ENCODE data around the gene HORMAD2. TPM values are rescaled to one million over a fixed set of nuclear protein-coding genes. Genes with fewer than 3 reads are reported as not detected.

The HORMAD2 gene
- total and polyA plus RNA-seq, 9 of the 15 experiments (the other 6 are each of a cell fraction or from before 2014, with no cell fraction given): not detected

DNA sequence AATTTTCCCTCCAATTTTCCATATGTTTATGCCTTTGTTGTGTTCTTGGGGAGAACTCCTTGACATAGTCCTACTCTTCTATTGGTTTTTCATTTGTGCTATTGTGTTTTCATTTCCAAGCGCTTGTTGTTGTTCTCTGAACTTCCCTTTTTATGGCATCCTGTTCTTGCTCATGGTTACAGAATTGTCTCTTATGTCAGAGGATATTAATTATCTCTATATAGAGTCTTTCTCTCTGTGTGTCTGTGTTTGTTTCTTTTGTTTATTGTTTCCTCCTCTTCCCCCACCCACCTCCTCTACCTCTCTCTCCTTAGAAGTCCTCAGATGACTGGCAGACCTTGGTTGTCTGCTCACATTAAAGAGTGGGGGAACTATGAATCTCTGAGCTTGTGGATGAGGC, 69.9 kb downstream of the HORMAD2 start:
- FAIRE-seq (no peak), DNase-seq (ENCODE audit: extremely low read depth in 1 of 4, low spot score in 3 of 4) (no peak), ATAC-seq (no peak)
- intact Hi-C loops (cut with micrococcal nuclease): no loop called here
- Histone ChIP-seq H3K9me3 (replicated peaks; ENCODE audit: control insufficient read depth, insufficient read depth, low read depth, low read length) (no peaks in the 10 kb centered on the region; the same call in 1 of the 2 replicates), H3K4me2 (ENCODE audit: insufficient read depth, low read length) (no peak overlapping the region), H3K27me3 (ENCODE audit: control insufficient read depth in 2 of 2, insufficient read depth in 2 of 2, low read length in 2 of 2) (no peaks in the 10 kb centered on the region), H2AFZ (ENCODE audit: low read depth, low read length) (no peak overlapping the region), H4K20me1 (replicated peaks; ENCODE audit: control insufficient read depth, insufficient read depth, low read length) (no peaks in the 10 kb centered on the region), H3K9me1 (ENCODE audit: control insufficient read depth, insufficient read depth, low read length) (no peaks in the 10 kb centered on the region), H3K4me3 (no peak overlapping the region), H3K79me2 (ENCODE audit: control insufficient read depth, insufficient read depth, low read length) (no peaks in the 10 kb centered on the region), H3K36me3 (ENCODE audit: control insufficient read depth, insufficient read depth, low read length) (no peaks in the 10 kb centered on the region), H3K9ac (ENCODE audit: insufficient read depth in 1 of 2, low read depth in 2 of 2, low read length in 2 of 2) (no peak overlapping the region), H3K27ac (ENCODE audit: extremely low read depth, low read depth, low read length) (no peak overlapping the region), H3K4me1 (replicated peaks in 1 of 2; ENCODE audit: control insufficient read depth in 2 of 2, insufficient read depth in 2 of 2, low read length in 2 of 2) (no peaks in the 10 kb centered on the region)
- TF ChIP-seq KDM1A (IDR thresholded peaks at IDR 0.05) (no peak), XRCC4 (IDR thresholded peaks at IDR 0.05; ENCODE audit: extremely low read depth, insufficient read depth, insufficient read length) (no peak), HNRNPUL1 (IDR thresholded peaks at IDR 0.05; ENCODE audit: low read length) (no peak), SMAD1 (IDR thresholded peaks at IDR 0.05; ENCODE audit: low read depth, low read length, partially characterized antibody) (no peak), TARDBP (IDR thresholded peaks at IDR 0.05) (no peak), YBX1 (IDR thresholded peaks at IDR 0.05) (no peak), RBFOX2 (IDR thresholded peaks at IDR 0.05; ENCODE audit: low read depth, low read length) (no peak), TEAD1 (CRISPR knock-in tag; IDR thresholded peaks at IDR 0.05) (no peak)
- TF ChIP-seq, protein P1, sequence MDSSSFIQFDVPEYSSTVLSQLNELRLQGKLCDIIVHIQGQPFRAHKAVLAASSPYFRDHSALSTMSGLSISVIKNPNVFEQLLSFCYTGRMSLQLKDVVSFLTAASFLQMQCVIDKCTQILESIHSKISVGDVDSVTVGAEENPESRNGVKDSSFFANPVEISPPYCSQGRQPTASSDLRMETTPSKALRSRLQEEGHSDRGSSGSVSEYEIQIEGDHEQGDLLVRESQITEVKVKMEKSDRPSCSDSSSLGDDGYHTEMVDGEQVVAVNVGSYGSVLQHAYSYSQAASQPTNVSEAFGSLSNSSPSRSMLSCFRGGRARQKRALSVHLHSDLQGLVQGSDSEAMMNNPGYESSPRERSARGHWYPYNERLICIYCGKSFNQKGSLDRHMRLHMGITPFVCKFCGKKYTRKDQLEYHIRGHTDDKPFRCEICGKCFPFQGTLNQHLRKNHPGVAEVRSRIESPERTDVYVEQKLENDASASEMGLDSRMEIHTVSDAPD (CRISPR knock-in tag; IDR thresholded peaks at IDR 0.05): no peak
- TF ChIP-seq, protein P2, sequence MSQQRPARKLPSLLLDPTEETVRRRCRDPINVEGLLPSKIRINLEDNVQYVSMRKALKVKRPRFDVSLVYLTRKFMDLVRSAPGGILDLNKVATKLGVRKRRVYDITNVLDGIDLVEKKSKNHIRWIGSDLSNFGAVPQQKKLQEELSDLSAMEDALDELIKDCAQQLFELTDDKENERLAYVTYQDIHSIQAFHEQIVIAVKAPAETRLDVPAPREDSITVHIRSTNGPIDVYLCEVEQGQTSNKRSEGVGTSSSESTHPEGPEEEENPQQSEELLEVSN (IDR thresholded peaks at IDR 0.05; ENCODE audit: borderline replicate concordance in 1 of 2, extremely low read depth in 1 of 2, insufficient read depth in 1 of 2, insufficient read length in 1 of 2, low read depth in 1 of 2, low read length in 1 of 2, poor library complexity in 1 of 2, severe bottlenecking in 1 of 2): no peak
- no TSS peak for BruUV-seq (replicated peaks)
- 11% methylated on average over 1 of the region's 1 CpG for WGBS (ENCODE audit: insufficient coverage, low coverage, missing lambda C conversion rate)
- ChIA-PET POLR2A (no interaction called here), CTCF (ENCODE audit: low intra/inter-chr PET ratio) (no interaction called here)
- in situ Hi-C loops (cut with MboI): no loop called here
